HepG2 (cell line): ENCODE data around the gene CES1. TPM values are rescaled to one million over a fixed set of nuclear protein-coding genes. Genes with fewer than 3 reads are reported as not detected.
A peak's percentile ranks its signal among the peaks of the same experiment; 100 is the strongest.

Experiments used
- ATAC-seq: fragments of 200-7000 bp; cut with Tn5 transposase; 3 replicates; pipeline ENCODE4 v1.9.1; 2020; ENCODE audit warnings: mild to moderate bottlenecking, moderate library complexity
- Bru-seq: library from RNA; stranded (reverse); fragments of 400-500 nt; gene quantifications from one replicate; lab custom pipeline; 2021; lab: Mats Ljungman, UMichigan
- BruChase-seq, 2 experiments: library from RNA; stranded (reverse); fragments of 400-500 nt; gene quantifications; one replicate each; lab custom pipeline; 2021; lab: Mats Ljungman, UMichigan
- BruUV-seq: library from RNA; stranded (reverse); fragments of 400-500 nt; replicated peaks from 2 replicates; lab custom pipeline; 2021; lab: Mats Ljungman, UMichigan
- CTCF ChIA-PET: fragments of 300-600 bp; formaldehyde crosslinking; extraction: SDS; loops from one replicate; lab custom pipeline; 2021; ENCODE audit warnings: low total read pairs, inconsistent platforms, low intra/inter-chr PET ratio; lab: Yijun Ruan, JAX
- POLR2A ChIA-PET: fragments of 350-600 bp; sonication (Branson Sonifier 250); formaldehyde crosslinking; loops from one replicate; lab custom pipeline; 2020; ENCODE audit warnings: antibody characterized with exemption, inconsistent platforms; lab: Yijun Ruan, JAX
- DNase-seq: peaks from one replicate; pipeline ENCODE4 v3.0.0-alpha.2; 2015; ENCODE audit warnings: low spot score
- FAIRE-seq: peaks from 3 replicates; lab custom pipeline; 2011; peaks lifted over from hg19 to GRCh38; lab: Jason Lieb, UNC
- H2AFZ ChIP-seq: one replicate; pipeline ENCODE4 v1.6.1; 2011; ENCODE audit warnings: low read length, inconsistent platforms
- H3K27ac ChIP-seq: fragments of 300-600 bp; 3 replicates; pipeline ENCODE4 v1.8.0; 2011; ENCODE audit warnings: mixed run types, mild to moderate bottlenecking, mixed read lengths, low read length, inconsistent platforms; ENCODE audit not compliant: insufficient read depth; ENCODE audit errors: extremely low read length
- H3K27me3 ChIP-seq, 2 experiments: fragments of 200-600 bp in 1 of 2; 2 replicates in 1 of 2; 3 replicates in 1 of 2; pipeline versions ENCODE4 v1.6.0 to v1.8.0; 2011; ENCODE audit warnings: low read length in 2 of 2, mild to moderate bottlenecking in 2 of 2, moderate library complexity in 2 of 2, inconsistent platforms in 1 of 2; ENCODE audit not compliant: insufficient read depth in 2 of 2, control insufficient read depth in 1 of 2
- H3K36me3 ChIP-seq, 2 experiments: fragments of 200-600 bp in 1 of 2; replicated peaks in 1 of 2; 2 replicates in 1 of 2; 3 replicates in 1 of 2; pipeline versions ENCODE4 v1.5.1 to v1.8.0; 2011; ENCODE audit warnings: low read length in 2 of 2, inconsistent platforms in 1 of 2; ENCODE audit not compliant: insufficient read depth in 2 of 2, control insufficient read depth in 1 of 2
- H3K4me1 ChIP-seq: 2 replicates; pipeline ENCODE4 v1.5.1; 2012; ENCODE audit warnings: low read length, inconsistent platforms; ENCODE audit not compliant: insufficient read depth
- H3K4me2 ChIP-seq: 2 replicates; pipeline ENCODE4 v1.6.0; 2011; ENCODE audit warnings: low read depth, low read length, inconsistent platforms
- H3K4me3 ChIP-seq, 3 experiments: fragments of 200-600 bp in 1 of 3; sonication (generic), shearing (Covaris generic) in 1 of 3; replicated peaks in 1 of 3; 2 replicates each; pipeline ENCODE4 v1.5.1; 2011 to 2016; ENCODE audit warnings: low read length in 3 of 3, inconsistent platforms in 2 of 3, low read depth in 2 of 3, mild to moderate bottlenecking in 2 of 3, control low read depth in 1 of 3, mixed read lengths in 1 of 3; ENCODE audit not compliant: insufficient read depth in 1 of 3
- H3K79me2 ChIP-seq: one replicate; pipeline ENCODE4 v1.6.1; 2011; ENCODE audit warnings: low read length, inconsistent platforms; ENCODE audit not compliant: insufficient read depth
- H3K9ac ChIP-seq: 2 replicates; pipeline ENCODE4 v1.6.0; 2011; ENCODE audit warnings: mild to moderate bottlenecking, low read depth, low read length, inconsistent platforms; ENCODE audit not compliant: insufficient read depth
- H3K9me3 ChIP-seq: 2 replicates; pipeline ENCODE4 v1.5.1; 2012; ENCODE audit warnings: mild to moderate bottlenecking, low read length
- H4K20me1 ChIP-seq: 2 replicates; pipeline ENCODE4 v1.6.0; 2011; ENCODE audit warnings: inconsistent platforms, mild to moderate bottlenecking, low read length, moderate library complexity; ENCODE audit not compliant: insufficient read depth
- CHD2 ChIP-seq: IDR thresholded peaks from 2 replicates; pipeline ENCODE4 v1.6.1; 2011; ENCODE audit warnings: low read depth, low read length, improper control_type of control experiment
- MAFG ChIP-seq: sonication (generic); formaldehyde crosslinking; IDR thresholded peaks from 2 replicates; pipeline ENCODE4 v1.5.1; 2020; ENCODE audit warnings: mild to moderate bottlenecking, missing genetic modification reagents
- MBNL3 ChIP-seq: fragments of 250-450 bp; sonication (Bioruptor Pico); conservative IDR thresholded peaks from 2 replicates; pipeline ENCODE4 v1.8.0; 2022; ENCODE audit warnings: mild to moderate bottlenecking, inconsistent platforms
- NFKBIZ ChIP-seq: IDR thresholded peaks from 2 replicates; pipeline ENCODE4 v1.6.1; 2018; ENCODE audit warnings: missing genetic modification reagents, missing compliant biosample characterization
- NR1H2 ChIP-seq: sonication (generic); formaldehyde crosslinking; IDR thresholded peaks from 2 replicates; pipeline ENCODE4 v1.8.1; 2022; ENCODE audit warnings: low read depth, missing genetic modification reagents, borderline replicate concordance
- RELA ChIP-seq: sonication (generic); formaldehyde crosslinking; IDR thresholded peaks from 2 replicates; pipeline ENCODE4 v1.4.0; 2020; ENCODE audit warnings: missing genetic modification reagents
- SOX6 ChIP-seq, 2 experiments: fragments of 450-650 bp in 1 of 2; sonication (generic) in 1 of 2; formaldehyde crosslinking in 1 of 2; IDR thresholded peaks; 2 replicates each; pipeline versions ENCODE4 v1.4.0 to v1.6.1; 2017 to 2020; ENCODE audit warnings: antibody characterized with exemption in 1 of 2, mild to moderate bottlenecking in 1 of 2, missing genetic modification reagents in 1 of 2
- WGBS: methylation state at CpG from one replicate; pipeline ENCODE4 v1.1.6; 2017; ENCODE audit warnings: low lambda C conversion rate; 5-methylcytosine and 5-hydroxymethylcytosine counted together
- in situ Hi-C: cut with HindIII; loops from 2 replicates; pipeline ENCODE4 v1.10.0; 2017; ENCODE audit warnings: low pct_unique_long_range_greater_than_20kb; ENCODE audit not compliant: extremely low pct_ligation_motif_present
- intact Hi-C: fragments of 100-400 bp; cut with micrococcal nuclease; formaldehyde crosslinking; loops from one replicate; pipeline ENCODE4 v1.10.0; 2022; ENCODE audit not compliant: unreplicated experiment
- long read RNA-seq, 2 experiments: library from RNA in 1 of 2; library from polyadenylated mRNA in 1 of 2; stranded (forward) in 1 of 2; unstranded in 1 of 2; transcript quantifications; one replicate each; pipeline ENCODE4 v2.0.0, GENCODE V29; 2019 to 2022
- polyA minus RNA-seq, 3 experiments: library from RNA; depleted of rRNA, polyadenylated mRNA; stranded (reverse); fragments of >200 nt; gene quantifications; 2 replicates each; pipeline ENCODE4 v1.2.3, GENCODE V29; 2011; ENCODE audit warnings: low replicate concordance in 1 of 3
- polyA plus RNA-seq, 8 experiments: library from polyadenylated mRNA; depleted of rRNA in 3 of 8; stranded (reverse) in 7 of 8; unstranded in 1 of 8; fragments of >200 nt; fragmentation: Illumina TruSeq in 4 of 8; extraction: Trizol in 4 of 8; gene quantifications; 2 replicates each; pipeline versions ENCODE4 v1.2.1 to v1.2.3, GENCODE V29; 2011 to 2016; ENCODE audit warnings: low read depth in 4 of 8, missing spikeins in 1 of 8, mixed read lengths in 1 of 8; ENCODE audit not compliant: insufficient read depth in 1 of 8
- total RNA-seq, 5 experiments: library from RNA; depleted of rRNA; stranded (reverse); fragments of >200 nt; fragmentation: Illumina TruSeq; extraction: Trizol; gene quantifications; 2 replicates each; pipeline ENCODE4 v1.2.3, GENCODE V29; 2016; ENCODE audit warnings: low read depth in 1 of 5
- TF ChIP-seq, protein P1 (sequence below): sonication (generic); formaldehyde crosslinking; IDR thresholded peaks from 2 replicates; pipeline ENCODE4 v1.8.0; 2022; ENCODE audit warnings: mild to moderate bottlenecking, missing genetic modification reagents

CES1 gene
- total RNA-seq (2016; rRNA removed; fragmentation: Illumina TruSeq; extraction: Trizol): 82.8 and 198 TPM in 2 replicates
- total RNA-seq (2016; cell fraction: cytosol; rRNA removed; fragmentation: Illumina TruSeq; extraction: Trizol; ENCODE audit: low read depth): 21.6 and 25.6 TPM in 2 replicates
- total RNA-seq (2016; cell fraction: insoluble cytoplasmic fraction; rRNA removed; fragmentation: Illumina TruSeq; extraction: Trizol): 82.8 and 198 TPM in 2 replicates
- 30.5 and 36.0 TPM in 2 replicates for total RNA-seq (2016; cell fraction: membrane; rRNA removed; fragmentation: Illumina TruSeq; extraction: Trizol)
- total RNA-seq (2016; cell fraction: nucleus; rRNA removed; fragmentation: Illumina TruSeq; extraction: Trizol): 161 and 194 TPM in 2 replicates
- polyA plus RNA-seq (2011; rRNA removed): 136 and 243 TPM in 2 replicates
- 113 and 203 TPM in 2 replicates for polyA plus RNA-seq (2011; cell fraction: cytosol; rRNA removed)
- 105 and 175 TPM in 2 replicates for polyA plus RNA-seq (2011; cell fraction: nucleus; rRNA removed)
- polyA plus RNA-seq (2012): 295 and 362 TPM in 2 replicates
- 37.4 and 40.2 TPM in 2 replicates for polyA plus RNA-seq (2016; cell fraction: cytosol; fragmentation: Illumina TruSeq; extraction: Trizol; ENCODE audit: low read depth)
- polyA plus RNA-seq (2016; cell fraction: insoluble cytoplasmic fraction; fragmentation: Illumina TruSeq; extraction: Trizol; ENCODE audit: low read depth): 108 and 118 TPM in 2 replicates
- polyA plus RNA-seq (2016; cell fraction: membrane; fragmentation: Illumina TruSeq; extraction: Trizol; ENCODE audit: low read depth): 40.5 and 44.8 TPM in 2 replicates
- polyA plus RNA-seq (2016; cell fraction: nucleus; fragmentation: Illumina TruSeq; extraction: Trizol; ENCODE audit: insufficient read depth, low read depth): 349 and 393 TPM in 2 replicates
- polyA minus RNA-seq (2011; rRNA and poly(A)+ RNA removed; ENCODE audit: low replicate concordance): 16.1 and 76.9 TPM in 2 replicates
- polyA minus RNA-seq (2011; cell fraction: cytosol; rRNA and poly(A)+ RNA removed): 35.3 and 69.1 TPM in 2 replicates
- 31.8 and 60.5 TPM in 2 replicates for polyA minus RNA-seq (2011; cell fraction: nucleus; rRNA and poly(A)+ RNA removed)
- Bru-seq, nascent RNA: percentile 67 among the genes with signal in this experiment
- percentile 72 among the genes with signal in this experiment for BruChase-seq, experiment 1, labeled RNA remaining after a 6-hour chase
- BruChase-seq, experiment 2, labeled RNA remaining after a 2-hour chase: percentile 66 among the genes with signal in this experiment
- long read RNA-seq, experiment 1, transcript CES1-203 (14 exons, 2,178 nt): minor isoform, 44 of 392 reads
- long read RNA-seq, experiment 1, transcript CES1-201 (14 exons, 2,006 nt): minor isoform, 113 of 392 reads
- long read RNA-seq, experiment 1, transcript CES1-202 (14 exons, 1,835 nt): major isoform, 135 of 392 reads
- long read RNA-seq, experiment 1, partial matches to known transcripts: 29 of 392 reads
- long read RNA-seq, experiment 1, other reads (novel, unspliced or antisense): 71 of 392 reads
- long read RNA-seq, experiment 2, transcript CES1-201 (14 exons, 2,006 nt): minor isoform, 77 of 341 reads
- long read RNA-seq, experiment 2, transcript CES1-202 (14 exons, 1,835 nt): major isoform, 79 of 341 reads
- long read RNA-seq, experiment 2, transcript CES1-203 (14 exons, 2,178 nt): minor isoform, 43 of 341 reads
- long read RNA-seq, experiment 2, partial matches to known transcripts: 77 of 341 reads
- long read RNA-seq, experiment 2, other reads (novel, unspliced or antisense): 65 of 341 reads

DNA sequence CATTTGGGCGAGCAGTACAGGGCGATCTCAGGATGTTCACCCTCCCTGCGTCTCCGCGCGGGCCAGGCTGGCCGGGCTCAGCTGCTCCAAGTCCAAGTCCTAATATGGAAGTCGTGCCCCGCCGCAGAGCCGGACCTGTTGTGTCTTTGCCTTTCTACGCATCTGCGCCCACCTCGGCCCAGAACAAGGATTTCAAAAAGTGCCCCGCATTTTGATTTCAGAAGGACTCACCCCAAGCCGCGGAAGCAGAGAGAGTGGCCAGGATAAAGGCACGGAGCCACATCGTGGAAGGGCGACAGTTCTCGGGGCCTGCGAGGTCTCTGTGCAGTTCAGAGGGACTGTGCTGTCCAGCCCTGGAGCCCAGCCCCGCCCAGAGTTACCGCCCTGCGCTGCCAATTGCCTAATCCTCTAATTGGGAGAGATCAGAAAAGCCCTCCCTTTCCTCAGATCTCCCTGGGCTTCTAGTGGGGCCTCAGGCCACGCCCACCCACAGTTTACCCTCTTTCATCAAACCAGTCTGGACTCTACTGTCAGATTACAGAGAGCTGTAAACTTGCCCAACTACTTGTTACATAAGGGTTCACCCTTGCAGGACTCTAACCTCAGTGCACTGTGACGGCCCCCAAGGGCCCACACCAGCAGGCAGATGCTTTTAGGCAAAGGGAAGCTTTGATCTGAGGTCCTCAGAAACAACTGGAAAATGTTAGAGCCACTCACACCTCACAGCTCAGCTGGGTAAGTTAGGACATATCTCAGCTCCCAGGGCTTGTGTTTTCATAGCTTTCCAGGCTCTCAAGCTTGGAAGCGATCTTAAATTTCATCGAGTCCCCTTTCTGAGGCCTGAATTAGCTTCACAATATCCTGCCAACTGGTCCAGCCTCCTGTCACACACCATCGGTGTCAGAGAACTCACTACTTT lies at the start of gene CES1:
CES1 (minus strand) TSS at position 324 of the 919 bp plus-strand sequence; CDS start at position 283, 41 bp downstream.
- intact Hi-C loops: loop anchor here (2.0 kb wide), 1 partner anchor 72 kb away; no protein-coding TSS in a partner anchor
- Histone ChIP-seq H3K9ac (peak within 1 kb of the TSS; percentile 68), H3K79me2 (no peaks in the 10 kb centered on the region), H3K27me3 (no peaks in the 10 kb centered on the region), H2AFZ (no peak within 1 kb of the TSS), H3K4me3 (peak within 1 kb of the TSS; percentile 69 to 77 (median 74)), H3K9me3 (no peaks in the 10 kb centered on the region), H3K4me2 (peak within 1 kb of the TSS; percentile 83), H4K20me1 (no peaks in the 10 kb centered on the region), H3K4me1 (peaks cover 54% of the 10 kb centered on the region), H3K27ac (peak within 1 kb of the TSS; percentile 80), H3K36me3 (peaks cover 0 to 8% of the 10 kb centered on the region in 2 experiments; a peak in 2 of 5 replicates)
- no TSS peak for BruUV-seq
- FAIRE-seq (peak; percentile 100), ATAC-seq (peak; percentile 92), DNase-seq (peak; percentile 94)
- ChIA-PET POLR2A (interaction anchor here (0.6 to 1.8 kb wide), 4 partner anchors 9 to 145 kb away, joined by 3 to 6 read pairs (median 4); no protein-coding TSS in a partner anchor), CTCF (interaction anchor here (0.8 kb wide), 1 partner anchor 121 kb away, joined by 3 read pairs; no protein-coding TSS in a partner anchor)
- WGBS: 7% methylated on average over 11 of the region's 30 CpGs
- in situ Hi-C loops: loop anchor here (5.0 kb wide), 1 partner anchor 71 kb away; no protein-coding TSS in a partner anchor
- TF ChIP-seq MBNL3 (CRISPR knock-in tag) (no peak), CHD2 (no peak), SOX6 (IDR thresholded peaks at IDR 0.05) (no peak), SOX6 (CRISPR knock-in tag; IDR thresholded peaks at IDR 0.05) (peak; percentile 77), NR1H2 (CRISPR knock-in tag) (no peak), RELA (CRISPR knock-in tag) (no peak), MAFG (no peak), NFKBIZ (CRISPR knock-in tag) (0 out of 2 replicates have a peak, but pooled peaks have one; percentile 21)
- TF ChIP-seq, protein P1, sequence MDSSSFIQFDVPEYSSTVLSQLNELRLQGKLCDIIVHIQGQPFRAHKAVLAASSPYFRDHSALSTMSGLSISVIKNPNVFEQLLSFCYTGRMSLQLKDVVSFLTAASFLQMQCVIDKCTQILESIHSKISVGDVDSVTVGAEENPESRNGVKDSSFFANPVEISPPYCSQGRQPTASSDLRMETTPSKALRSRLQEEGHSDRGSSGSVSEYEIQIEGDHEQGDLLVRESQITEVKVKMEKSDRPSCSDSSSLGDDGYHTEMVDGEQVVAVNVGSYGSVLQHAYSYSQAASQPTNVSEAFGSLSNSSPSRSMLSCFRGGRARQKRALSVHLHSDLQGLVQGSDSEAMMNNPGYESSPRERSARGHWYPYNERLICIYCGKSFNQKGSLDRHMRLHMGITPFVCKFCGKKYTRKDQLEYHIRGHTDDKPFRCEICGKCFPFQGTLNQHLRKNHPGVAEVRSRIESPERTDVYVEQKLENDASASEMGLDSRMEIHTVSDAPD (CRISPR knock-in tag): peak; percentile 67
